Measurements from ENCODE around the gene COX19. TPM values are rescaled to one million over a fixed set of nuclear protein-coding genes. Genes with fewer than 3 reads are reported as not detected.
"Not testable (repeated sequence)": the region's sequence is repeated elsewhere in the genome, so short reads cannot be mapped to it uniquely, and the experiment has no call there.

Gene COX19
- total and polyA plus RNA-seq, 12 donors = 3.7 to 9.1 (median 6.1) TPM

DNA sequence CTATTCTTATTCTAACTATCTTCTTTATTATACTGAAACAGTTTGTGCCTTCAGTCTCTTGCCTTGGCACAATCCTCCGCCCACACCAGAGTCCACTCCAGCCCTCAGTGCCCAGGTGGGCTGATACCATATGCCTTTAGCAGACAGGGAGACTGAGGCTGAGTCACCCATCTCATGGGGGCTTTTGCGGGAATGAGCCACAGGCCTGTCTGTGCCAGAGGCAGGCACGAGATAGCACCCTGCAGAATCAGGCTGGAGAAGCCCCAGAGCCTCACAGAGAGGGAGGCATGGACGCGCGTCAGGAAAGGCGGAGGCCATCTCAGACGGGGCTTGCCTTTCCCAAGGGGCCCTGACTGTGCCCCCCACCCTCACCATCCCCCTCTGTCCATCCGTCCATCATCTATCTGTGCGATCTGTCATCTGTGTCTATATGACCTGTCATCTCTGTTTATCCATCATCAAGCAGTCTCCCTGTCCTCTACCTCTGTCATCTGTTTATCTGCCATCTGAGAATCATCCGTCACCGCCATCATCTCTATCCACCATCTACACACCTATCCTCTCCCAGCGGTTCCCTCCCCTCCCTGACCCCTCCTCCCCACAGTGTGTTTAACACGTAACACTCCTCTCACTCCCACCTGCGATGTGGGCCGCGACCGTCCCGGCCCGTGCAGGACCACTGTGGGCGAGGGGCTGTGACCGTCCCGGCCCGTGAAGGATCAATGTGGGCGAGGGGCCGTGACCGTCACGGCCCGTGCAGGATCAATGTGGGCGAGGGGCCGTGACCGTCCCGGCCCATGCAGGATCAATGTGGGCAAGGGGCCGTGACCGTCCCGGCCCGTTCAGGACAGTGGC is 13.6 kb downstream of the COX19 start:
- Histone ChIP-seq H3K27me3 (peaks cover 0 to 4% (median 0%) of the 10 kb centered on the region in 7 donors), H3K4me3 (no peak overlapping the region), H3K36me3 (peaks cover 0 to 6% (median 2%) of the 10 kb centered on the region in 9 donors), H3K9me3 (no peaks in the 10 kb centered on the region), H3K27ac (no peak overlapping the region), H3K4me1 (peaks cover 21 to 65% (median 31%) of the 10 kb centered on the region in 9 donors)
- TF ChIP-seq, protein P1, sequence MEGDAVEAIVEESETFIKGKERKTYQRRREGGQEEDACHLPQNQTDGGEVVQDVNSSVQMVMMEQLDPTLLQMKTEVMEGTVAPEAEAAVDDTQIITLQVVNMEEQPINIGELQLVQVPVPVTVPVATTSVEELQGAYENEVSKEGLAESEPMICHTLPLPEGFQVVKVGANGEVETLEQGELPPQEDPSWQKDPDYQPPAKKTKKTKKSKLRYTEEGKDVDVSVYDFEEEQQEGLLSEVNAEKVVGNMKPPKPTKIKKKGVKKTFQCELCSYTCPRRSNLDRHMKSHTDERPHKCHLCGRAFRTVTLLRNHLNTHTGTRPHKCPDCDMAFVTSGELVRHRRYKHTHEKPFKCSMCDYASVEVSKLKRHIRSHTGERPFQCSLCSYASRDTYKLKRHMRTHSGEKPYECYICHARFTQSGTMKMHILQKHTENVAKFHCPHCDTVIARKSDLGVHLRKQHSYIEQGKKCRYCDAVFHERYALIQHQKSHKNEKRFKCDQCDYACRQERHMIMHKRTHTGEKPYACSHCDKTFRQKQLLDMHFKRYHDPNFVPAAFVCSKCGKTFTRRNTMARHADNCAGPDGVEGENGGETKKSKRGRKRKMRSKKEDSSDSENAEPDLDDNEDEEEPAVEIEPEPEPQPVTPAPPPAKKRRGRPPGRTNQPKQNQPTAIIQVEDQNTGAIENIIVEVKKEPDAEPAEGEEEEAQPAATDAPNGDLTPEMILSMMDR (IDR thresholded peaks at IDR 0.05) = no peak
- DNase-seq (no peak), ATAC-seq (no peak)
- intact Hi-C loops (cut with DNase I) = loop anchor here in 1 of 10 donors (10.0 kb wide), 2 partner anchors 77 to 177 kb away; no protein-coding TSS in a partner anchor
- 90% methylated on average over 37 of the region's 37 CpGs for WGBS, 2 donors

DNA sequence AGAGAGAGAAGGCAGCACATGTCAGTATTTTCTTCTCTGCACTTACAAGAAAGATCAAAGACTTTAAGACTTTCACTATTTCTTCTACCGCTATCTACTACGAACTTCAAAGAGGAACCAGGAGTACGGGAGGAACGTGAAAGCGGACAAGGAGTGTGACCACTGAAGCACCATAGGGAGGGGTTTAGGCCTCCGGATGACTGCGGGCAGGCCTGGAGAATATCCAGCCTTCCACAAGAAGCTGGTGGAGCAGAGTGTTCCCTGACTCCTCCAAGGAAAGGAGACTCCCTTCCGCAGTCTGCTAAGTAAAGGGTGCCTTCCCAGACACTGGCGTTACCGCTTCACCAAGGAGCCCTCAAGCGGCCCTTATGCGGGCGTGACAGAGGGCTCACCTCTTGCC is 14.4 kb downstream of the COX19 start:
- not testable (repeated sequence) for H3K27ac ChIP-seq, H3K36me3 ChIP-seq, DNase-seq, H3K9me3 ChIP-seq, H3K27me3 ChIP-seq, ATAC-seq, H3K4me3 ChIP-seq
- intact Hi-C loops (cut with DNase I) = loop anchor here in 1 of 10 donors (10.0 kb wide), 2 partner anchors 76 to 176 kb away; no protein-coding TSS in a partner anchor
- peaks cover 21 to 61% (median 28%) of the 10 kb centered on the region in 9 donors for H3K4me1 ChIP-seq
- WGBS, 2 donors = 37 to 51% methylated on average over 13 of the region's 13 CpGs

DNA sequence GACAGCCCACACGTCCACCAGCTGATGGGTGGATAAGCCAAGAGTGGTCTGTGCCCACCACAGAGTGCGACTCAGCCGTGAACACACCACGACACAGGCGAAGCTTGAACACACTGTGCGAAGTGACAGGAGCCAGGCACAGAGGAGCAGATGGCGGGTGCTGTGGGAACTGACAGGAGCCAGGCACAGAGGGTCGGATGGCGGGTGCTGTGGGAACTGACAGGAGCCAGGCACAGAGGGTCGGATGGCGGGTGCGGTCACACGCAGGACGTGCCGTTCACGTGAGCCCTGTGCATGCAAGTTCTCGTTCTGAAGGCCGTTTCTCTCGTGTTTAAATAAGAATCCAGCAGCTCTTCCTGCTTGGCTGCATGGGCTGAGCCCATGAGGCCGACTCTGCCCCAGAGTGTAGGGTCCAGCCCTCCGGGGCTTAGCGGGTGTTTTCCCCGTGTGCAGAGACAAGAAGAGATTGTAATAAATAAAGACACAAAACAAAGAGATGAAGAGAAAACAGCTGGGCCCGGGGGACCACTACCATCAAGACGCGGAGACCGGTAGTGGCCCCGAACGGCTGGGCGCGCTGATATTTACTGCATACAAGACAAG is 15.0 kb downstream of the COX19 start:
- no peak for DNase-seq
- H3K27me3 ChIP-seq = peaks cover 0 to 7% (median 4%) of the 10 kb centered on the region in 7 donors
- TF ChIP-seq, protein P1 (IDR thresholded peaks at IDR 0.05) = no peak
- WGBS, 2 donors = 40 to 51% methylated on average over 31 of the region's 31 CpGs
- H3K36me3 ChIP-seq = no peaks in the 10 kb centered on the region
- no peak overlapping the region for H3K27ac ChIP-seq
- no peak overlapping the region for H3K4me3 ChIP-seq
- H3K4me1 ChIP-seq = peaks cover 17 to 55% (median 22%) of the 10 kb centered on the region in 9 donors
- no peak for ATAC-seq
- intact Hi-C loops (cut with DNase I) = loop anchor here in 1 of 10 donors (10.0 kb wide), 2 partner anchors 76 to 176 kb away; no protein-coding TSS in a partner anchor
- no peaks in the 10 kb centered on the region for H3K9me3 ChIP-seq

DNA sequence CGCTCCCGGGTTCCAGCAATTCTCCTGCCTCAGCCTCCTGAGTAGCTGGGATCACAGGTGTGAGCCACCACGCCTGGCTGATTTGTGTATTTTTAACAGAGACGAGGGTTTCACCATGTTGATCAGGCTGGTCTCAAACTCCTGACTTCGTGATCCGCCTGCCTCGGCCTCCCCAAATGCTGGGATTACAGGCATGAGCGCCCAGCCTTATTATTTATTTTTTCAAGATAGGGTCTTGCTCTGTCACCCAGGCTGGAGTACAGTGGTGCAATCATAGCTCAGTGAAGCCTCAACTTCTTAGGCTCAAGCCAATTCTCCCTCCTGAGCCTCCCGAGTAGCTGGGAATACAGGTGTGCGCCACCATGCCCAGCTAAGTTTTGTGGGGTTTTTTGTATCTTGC is 15.6 kb downstream of the COX19 start:
- H3K4me3 ChIP-seq, H3K9me3 ChIP-seq, H3K27ac ChIP-seq, H3K36me3 ChIP-seq, DNase-seq, ATAC-seq: not testable (repeated sequence)
- intact Hi-C loops (cut with DNase I) = loop anchor here in 1 of 10 donors (10.0 kb wide), 2 partner anchors 75 to 175 kb away; no protein-coding TSS in a partner anchor
- H3K4me1 ChIP-seq = peaks cover 11 to 54% (median 15%) of the 10 kb centered on the region in 9 donors
- peaks cover 0 to 10% (median 4%) of the 10 kb centered on the region in 7 donors for H3K27me3 ChIP-seq
- 93 to 97% methylated on average over 10 of the region's 10 CpGs for WGBS, 2 donors

DNA sequence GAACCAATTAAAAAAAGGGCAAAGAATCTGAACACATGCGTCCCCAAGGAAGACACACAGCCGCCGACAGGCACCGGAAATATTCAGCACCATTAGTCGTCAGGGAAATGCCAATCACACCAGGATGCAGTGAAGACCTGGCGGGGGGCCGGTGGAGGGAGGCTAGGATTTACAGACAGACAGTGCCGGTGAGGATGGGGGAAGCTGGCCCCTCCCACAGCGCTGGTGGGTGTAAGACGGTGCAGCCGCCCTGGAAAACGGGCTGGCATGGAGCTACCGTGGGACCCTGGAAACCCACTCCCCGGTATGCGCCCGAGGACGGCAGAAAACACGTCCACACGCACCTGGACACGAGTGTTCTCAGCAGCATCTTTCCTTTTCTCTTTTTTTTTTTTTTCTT is 16.1 kb downstream of the COX19 start:
- Histone ChIP-seq H3K4me3 (no peak overlapping the region), H3K9me3 (no peaks in the 10 kb centered on the region), H3K4me1 (peaks cover 7 to 49% (median 11%) of the 10 kb centered on the region in 9 donors), H3K27ac (no peak overlapping the region), H3K27me3 (peaks cover 0 to 11% (median 4%) of the 10 kb centered on the region in 7 donors), H3K36me3 (no peaks in the 10 kb centered on the region)
- intact Hi-C loops (cut with DNase I) = no loop called here
- WGBS, 2 donors = 77 to 83% methylated on average over 20 of the region's 20 CpGs
- TF ChIP-seq, protein P1 (IDR thresholded peaks at IDR 0.05) = no peak
- DNase-seq (no peak), ATAC-seq (no peak)
